Mesodermal cell (in vitro differentiated cells): ENCODE results near the gene PCDHA1.

Experiments
- H3K27ac ChIP-seq: 2 replicates; pipeline ENCODE4 v1.7.0; 2013; ENCODE audit warnings: mild to moderate bottlenecking, low read depth, low read length, moderate library complexity; ENCODE audit not compliant: severe bottlenecking
- H3K36me3 ChIP-seq: 2 replicates; pipeline ENCODE4 v1.7.1; 2013; ENCODE audit warnings: mild to moderate bottlenecking, low read length, moderate library complexity; ENCODE audit not compliant: control insufficient read depth, insufficient read depth
- H3K4me1 ChIP-seq: one replicate; pipeline ENCODE4 v1.7.1; 2013; ENCODE audit warnings: mild to moderate bottlenecking, low read length; ENCODE audit not compliant: insufficient read depth, control insufficient read depth, poor library complexity, severe bottlenecking
- H3K4me3 ChIP-seq: 2 replicates; pipeline ENCODE4 v1.7.0; 2013; ENCODE audit warnings: low read length, control low read depth, mild to moderate bottlenecking; ENCODE audit not compliant: insufficient read depth, poor library complexity, severe bottlenecking; ENCODE audit errors: extremely low read depth
- H3K9me3 ChIP-seq: 2 replicates; pipeline ENCODE4 v1.7.1; 2013; ENCODE audit warnings: mild to moderate bottlenecking, low read length, moderate library complexity; ENCODE audit not compliant: control insufficient read depth
- WGBS, 2 experiments: methylation state at CpG; one replicate each; pipeline ENCODE4 v1.1.5; 2013; ENCODE audit warnings: missing lambda C conversion rate in 2 of 2; ENCODE audit not compliant: insufficient coverage in 2 of 2; 5-methylcytosine and 5-hydroxymethylcytosine counted together

The PCDHA1 gene

DNA sequence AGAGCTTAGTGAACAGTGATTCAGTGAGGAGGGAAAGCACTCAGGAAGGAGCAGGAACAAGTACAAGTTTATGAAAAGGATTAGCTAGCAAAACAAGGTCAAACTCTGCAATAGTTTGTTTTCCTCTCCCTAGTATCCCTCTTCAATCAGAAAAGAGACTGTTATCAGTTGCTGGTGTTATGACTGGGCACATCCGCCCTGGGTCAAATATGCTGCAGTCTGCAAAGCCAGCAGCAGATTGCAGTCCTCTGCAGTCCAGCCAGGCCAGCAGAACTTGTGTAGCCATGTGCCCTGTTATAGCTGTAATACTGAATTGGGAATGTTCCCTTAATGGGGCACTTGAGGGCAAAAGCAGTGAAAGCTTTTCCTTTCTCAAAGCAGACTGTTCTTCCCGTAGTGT, 192.3 kb downstream of the PCDHA1 start:
- 86 to 92% methylated on average over 2 of the region's 2 CpGs for WGBS, 2 experiments
- Histone ChIP-seq H3K9me3 (no peaks in the 10 kb centered on the region), H3K4me3 (no peak overlapping the region), H3K36me3 (no peaks in the 10 kb centered on the region), H3K27ac (no peak overlapping the region), H3K4me1 (peaks cover 6% of the 10 kb centered on the region)

DNA sequence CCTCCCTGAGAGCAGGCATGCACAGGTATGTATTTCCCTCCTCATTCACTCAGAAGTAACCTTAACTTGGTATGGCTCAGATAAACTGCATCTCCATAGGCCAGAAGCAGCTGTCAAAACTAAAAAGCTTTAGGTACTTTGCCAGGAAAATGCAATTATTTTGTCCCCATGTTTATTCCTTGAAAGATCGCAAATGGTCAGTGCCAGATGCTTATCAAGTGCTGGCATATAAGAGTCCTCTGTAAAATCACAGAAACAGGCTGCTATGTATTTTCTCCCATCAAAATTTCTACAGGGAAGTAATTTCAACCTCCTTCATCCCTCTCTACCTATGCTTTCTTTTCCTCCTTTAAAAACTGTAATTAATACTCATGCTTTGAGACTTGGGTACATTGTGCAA, 193.0 kb downstream of the PCDHA1 start:
- Histone ChIP-seq H3K36me3 (no peaks in the 10 kb centered on the region), H3K9me3 (no peaks in the 10 kb centered on the region), H3K27ac (no peak overlapping the region), H3K4me3 (no peak overlapping the region), H3K4me1 (peaks cover 6% of the 10 kb centered on the region)
- WGBS, 2 experiments = 90 to 100% methylated on average over 1 of the region's 1 CpG

GRCh38 chr5:140982083-140982716, 196.3 kb downstream of the PCDHA1 start:
- Histone ChIP-seq H3K9me3 (no peaks in the 10 kb centered on the region), H3K4me3 (no peak overlapping the region), H3K27ac (no peak overlapping the region), H3K4me1 (peaks cover 14% of the 10 kb centered on the region), H3K36me3 (no peaks in the 10 kb centered on the region)
- 93% methylated on average over 5 of the region's 5 CpGs for WGBS, 2 experiments

DNA sequence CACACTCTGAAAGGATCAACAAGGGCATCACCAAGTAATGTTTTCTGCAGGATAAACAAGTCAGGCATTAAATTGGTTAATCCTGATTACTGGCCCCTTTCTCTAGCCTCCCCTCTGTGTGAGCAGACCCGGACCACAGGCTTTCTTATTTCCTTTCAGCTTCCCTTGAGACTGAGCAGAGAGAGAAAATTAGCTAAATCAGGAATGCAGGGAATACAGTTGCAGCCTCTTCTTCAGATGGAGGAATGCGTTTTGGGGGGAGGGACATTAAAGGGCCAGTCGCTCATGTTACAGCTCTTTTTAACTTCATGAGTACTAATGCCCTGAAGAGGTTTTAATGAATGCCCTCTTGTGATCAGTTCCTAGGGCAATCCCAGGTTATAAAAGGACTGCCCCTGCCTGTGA, 200.2 kb downstream of the PCDHA1 start:
- H3K9me3 ChIP-seq = no peaks in the 10 kb centered on the region
- no peak overlapping the region for H3K4me3 ChIP-seq
- no peaks in the 10 kb centered on the region for H3K36me3 ChIP-seq
- H3K27ac ChIP-seq = peak overlapping the region; percentile 90
- H3K4me1 ChIP-seq = peaks cover 17% of the 10 kb centered on the region
- WGBS, 2 experiments = 0% methylated on average over 1 to 3 of the region's 3 CpGs

GRCh38 chr5:140988100-140988499, 202.2 kb downstream of the PCDHA1 start:
- H3K9me3 ChIP-seq = no peaks in the 10 kb centered on the region
- H3K4me1 ChIP-seq = peaks cover 17% of the 10 kb centered on the region
- 75 to 80% methylated on average over 3 of the region's 5 CpGs for WGBS, 2 experiments
- no peak overlapping the region for H3K4me3 ChIP-seq
- H3K27ac ChIP-seq = peak overlapping the region; percentile 20
- H3K36me3 ChIP-seq = no peaks in the 10 kb centered on the region

DNA sequence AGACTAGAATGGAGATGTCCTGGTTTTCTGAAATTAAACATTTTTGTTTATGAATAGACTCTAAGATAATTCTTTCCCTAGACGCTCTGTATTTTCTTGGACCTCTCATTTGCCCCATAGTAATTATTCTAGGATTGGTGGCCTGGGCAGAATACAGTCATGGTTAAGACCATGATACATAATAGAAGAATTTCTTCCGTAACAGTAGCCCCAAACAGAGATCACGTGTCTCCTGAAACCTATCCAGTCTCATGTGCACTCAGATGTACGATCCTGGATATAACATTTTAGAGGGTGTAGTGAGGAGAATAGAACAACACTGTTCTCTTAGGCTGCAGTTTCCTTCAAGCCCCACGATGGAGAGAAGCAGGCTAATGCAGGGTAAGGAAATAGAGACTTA, 202.7 kb downstream of the PCDHA1 start:
- peak overlapping the region; percentile 20 for H3K27ac ChIP-seq
- H3K36me3 ChIP-seq = no peaks in the 10 kb centered on the region
- no peak overlapping the region for H3K4me3 ChIP-seq
- 100% methylated on average over 3 of the region's 5 CpGs; no CpG with 5 or more reads in 1 of the 2 experiments for WGBS, 2 experiments
- peaks cover 17% of the 10 kb centered on the region for H3K4me1 ChIP-seq
- H3K9me3 ChIP-seq = no peaks in the 10 kb centered on the region

- 75 to 91% methylated on average over 5 to 7 of the region's 7 CpGs for WGBS, 2 experiments
These were observed 203.5 kb downstream of the PCDHA1 start for GRCh38 chr5:140989254-140990020.

DNA sequence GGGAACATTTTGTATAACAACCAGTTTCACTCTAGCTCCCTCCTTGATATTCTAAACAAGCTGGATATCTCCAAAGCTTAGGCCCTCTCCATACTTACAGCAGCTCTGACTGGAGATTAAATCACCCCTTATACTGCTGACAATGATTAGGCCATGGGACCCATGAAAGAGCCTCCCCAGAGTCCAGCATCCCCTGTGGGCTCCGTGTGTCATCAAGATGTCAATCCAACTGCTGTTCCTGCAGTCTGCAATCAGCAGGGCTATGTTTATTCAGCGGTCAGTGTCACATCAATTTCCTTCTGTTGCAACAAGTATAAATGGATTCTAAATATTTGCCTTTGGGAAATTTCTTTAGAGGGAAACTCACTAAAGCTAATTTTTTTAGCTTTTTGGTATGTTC, 206.9 kb downstream of the PCDHA1 start:
- Histone ChIP-seq H3K4me3 (no peak overlapping the region), H3K36me3 (no peaks in the 10 kb centered on the region), H3K9me3 (no peaks in the 10 kb centered on the region), H3K4me1 (peaks cover 6% of the 10 kb centered on the region), H3K27ac (no peak overlapping the region)
- WGBS, 2 experiments = 57 to 100% methylated on average over 1 of the region's 2 CpGs

More at GRCh38 chr5:140989254-140990020, 203.5 kb downstream of the PCDHA1 start:
- no peak overlapping the region for H3K27ac ChIP-seq
- H3K4me3 ChIP-seq = no peak overlapping the region
- H3K36me3 ChIP-seq = no peaks in the 10 kb centered on the region
- H3K4me1 ChIP-seq = peaks cover 17% of the 10 kb centered on the region
- H3K9me3 ChIP-seq = no peaks in the 10 kb centered on the region

- no peaks in the 10 kb centered on the region for H3K4me1 ChIP-seq
- H3K9me3 ChIP-seq = no peaks in the 10 kb centered on the region
- H3K36me3 ChIP-seq = no peaks in the 10 kb centered on the region
- H3K4me3 ChIP-seq = no peak overlapping the region
- 79 to 88% methylated on average over 1 of the region's 1 CpG for WGBS, 2 experiments
- no peak overlapping the region for H3K27ac ChIP-seq
These were observed 210.1 kb downstream of the PCDHA1 start for GRCh38 chr5:140996060-140996459.

DNA sequence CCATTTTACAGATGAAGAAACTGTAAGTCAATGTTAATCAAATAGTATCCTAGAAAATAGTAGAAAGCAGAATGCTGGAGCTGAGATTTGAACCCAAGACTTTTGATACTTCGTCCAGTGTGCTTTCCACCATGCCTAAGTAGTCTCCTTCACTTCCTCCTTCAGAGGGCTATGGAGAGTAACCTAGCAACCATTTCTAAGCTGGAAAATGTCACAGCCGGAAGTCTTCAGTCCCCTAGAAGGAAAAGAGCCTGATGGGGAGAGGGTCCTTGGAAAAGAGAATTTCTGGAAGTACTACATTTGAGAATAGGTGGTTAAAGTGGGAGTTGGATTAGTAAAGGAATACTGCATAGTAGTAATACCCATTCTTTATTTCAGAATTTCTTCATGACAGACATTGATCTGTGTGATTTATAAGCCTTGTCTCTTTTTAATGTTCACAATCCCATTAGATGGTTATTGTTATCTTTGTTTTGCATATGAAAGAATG, 213.0 kb downstream of the PCDHA1 start:
- Histone ChIP-seq H3K4me1 (peaks cover 17% of the 10 kb centered on the region), H3K27ac (no peak overlapping the region), H3K36me3 (no peaks in the 10 kb centered on the region), H3K9me3 (no peaks in the 10 kb centered on the region), H3K4me3 (no peak overlapping the region)
- 88% methylated on average over 1 of the region's 2 CpGs; no CpG with 5 or more reads in 1 of the 2 experiments for WGBS, 2 experiments

DNA sequence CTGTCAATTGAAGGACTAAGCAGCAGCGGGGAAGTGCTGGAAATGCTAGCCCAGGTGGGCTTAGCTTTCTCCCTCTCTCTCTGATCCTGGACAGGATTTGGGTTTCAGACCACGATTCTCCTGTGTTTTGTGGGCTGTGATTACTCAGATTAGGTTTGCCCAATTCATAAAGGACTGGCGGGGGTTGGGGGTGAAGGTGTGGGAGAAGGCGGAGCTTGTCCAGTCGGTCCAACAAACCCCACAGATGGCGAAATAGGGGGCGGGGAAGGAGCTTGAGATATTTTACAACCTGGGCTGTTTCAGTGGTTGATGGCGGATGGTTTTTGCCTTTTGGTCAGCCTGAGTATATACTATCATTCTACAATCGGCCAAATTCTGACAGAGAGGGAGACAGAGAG, 215.5 kb downstream of the PCDHA1 start:
- 2 to 8% methylated on average over 5 to 7 of the region's 9 CpGs for whole genome bisulfite sequencing, 2 experiments
- peak overlapping the region; percentile 38 for H3K4me3 ChIP-seq
- H3K4me1 ChIP-seq = peaks cover 24% of the 10 kb centered on the region
- H3K27ac ChIP-seq = peak overlapping the region; percentile 86
- no peaks in the 10 kb centered on the region for H3K36me3 ChIP-seq
- H3K9me3 ChIP-seq = no peaks in the 10 kb centered on the region
